GM12892 (cell line): Measurements from ENCODE around the gene MAP3K5.

ENCODE experiments used
- DNase-seq: peaks from one replicate; pipeline ENCODE4 v3.0.0; 2011; ENCODE audit not compliant: insufficient read length
- FAIRE-seq: peaks from 2 replicates; lab custom pipeline; 2011; peaks lifted over from hg19 to GRCh38; lab: Jason Lieb, UNC
- POLR2A ChIP-seq: IDR thresholded peaks from 2 replicates; pipeline ENCODE4 v1.6.1; 2011; ENCODE audit warnings: low read depth, low read length, control low read depth
- POLR2AphosphoS5 ChIP-seq: IDR thresholded peaks from 2 replicates; pipeline ENCODE4 v1.6.1; 2011; ENCODE audit warnings: low read depth, low read length, control low read depth
- TAF1 ChIP-seq: IDR thresholded peaks from 2 replicates; pipeline ENCODE4 v1.6.1; 2011; ENCODE audit warnings: low read depth, mild to moderate bottlenecking, control low read depth, low read length, borderline replicate concordance

The MAP3K5 gene

GRCh38 chr6:136780972-136781371 lies 11.3 kb downstream of the MAP3K5 start:
- DNase-seq (no peak), FAIRE-seq (no peak)
- no peak for TF ChIP-seq TAF1
- TF ChIP-seq POLR2AphosphoS5, result no peak
- TF ChIP-seq POLR2A, result no peak

- DNase-seq (no peak), FAIRE-seq (no peak)
- TF ChIP-seq TAF1 (no peak), POLR2AphosphoS5 (no peak), POLR2A (no peak)
Measured at GRCh38 chr6:136779682-136780081, 12.6 kb downstream of the MAP3K5 start.

- no peak for FAIRE-seq
Measured at GRCh38 chr6:136777651-136778050, 14.6 kb downstream of the MAP3K5 start.

GRCh38 chr6:136775548-136775947 lies 16.7 kb downstream of the MAP3K5 start:
- DNase-seq (no peak), FAIRE-seq (no peak)
- TF ChIP-seq POLR2A, result no peak
- TF ChIP-seq TAF1, result no peak
- TF ChIP-seq POLR2AphosphoS5, result no peak

More at GRCh38 chr6:136777651-136778050, 14.6 kb downstream of the MAP3K5 start:
- TF ChIP-seq POLR2AphosphoS5, result no peak
- no peak for DNase-seq

- no peak for DNase-seq
- TF ChIP-seq POLR2A, result no peak
- no peak for TF ChIP-seq POLR2AphosphoS5
- no peak for TF ChIP-seq TAF1
- no peak for FAIRE-seq
Measured at GRCh38 chr6:136775081-136775480, 17.2 kb downstream of the MAP3K5 start.

GRCh38 chr6:136774228-136775041 lies 17.8 kb downstream of the MAP3K5 start:
- TF ChIP-seq POLR2AphosphoS5 (no peak), TAF1 (no peak), POLR2A (no peak)
- FAIRE-seq (no peak), DNase-seq (no peak)

GRCh38 chr6:136773473-136773796 lies 18.8 kb downstream of the MAP3K5 start:
- DNase-seq (no peak), FAIRE-seq (no peak)
- TF ChIP-seq POLR2A (no peak), POLR2AphosphoS5 (no peak), TAF1 (no peak)

GRCh38 chr6:136772685-136773472 lies 19.4 kb downstream of the MAP3K5 start:
- DNase-seq, result no peak

GRCh38 chr6:136771306-136771705 lies 21.0 kb downstream of the MAP3K5 start:
- DNase-seq, result no peak
- FAIRE-seq, result no peak
- TF ChIP-seq POLR2AphosphoS5 (no peak), TAF1 (no peak), POLR2A (no peak)

More at GRCh38 chr6:136772685-136773472, 19.4 kb downstream of the MAP3K5 start:
- FAIRE-seq, result peak; percentile 67
- no peak for TF ChIP-seq POLR2A
- peak; percentile 34; the same call in 1 of the 2 replicates for TF ChIP-seq POLR2AphosphoS5
- TF ChIP-seq TAF1, result no peak

GRCh38 chr6:136769759-136770158 lies 22.5 kb downstream of the MAP3K5 start:
- TF ChIP-seq POLR2AphosphoS5, result no peak
- TF ChIP-seq POLR2A, result no peak
- no peak for TF ChIP-seq TAF1
- no peak for DNase-seq
- FAIRE-seq, result no peak

- no peak for DNase-seq
- FAIRE-seq, result no peak
- TF ChIP-seq TAF1 (no peak), POLR2AphosphoS5 (no peak), POLR2A (no peak)
Measured at GRCh38 chr6:136769124-136769523, 23.2 kb downstream of the MAP3K5 start.
